ENCODE results near the gene FNDC3A. TPM values are rescaled to one million over a fixed set of nuclear protein-coding genes. Genes with fewer than 3 reads are reported as not detected.

The FNDC3A gene
- total RNA-seq, 1 experiment from 2014 or later = 61.4 TPM

GRCh38 chr13:49164712-49165111, 189.0 kb downstream of the FNDC3A start:
- DNase-seq (ENCODE audit: unreplicated experiment) = no peak
- peaks cover 61% of the 10 kb centered on the region for H3K36me3 Mint-ChIP-seq (ENCODE audit: insufficient read depth, unreplicated experiment)
- no TSS peak for BruUV-seq (replicated peaks)
- ChIA-PET POLR2A (interaction anchor here (0.7 to 1.5 kb wide), 3 partner anchors 20 to 41 kb away, joined by 3 to 6 read pairs (median 4); no protein-coding TSS in a partner anchor), CTCF (no interaction called here)
- no peak overlapping the region for H3K27ac Mint-ChIP-seq (ENCODE audit: low read depth, unreplicated experiment)
- intact Hi-C loops (cut with micrococcal nuclease) = no loop called here
- no peak overlapping the region for H3K4me3 Mint-ChIP-seq (ENCODE audit: unreplicated experiment)
- H3K9me3 Mint-ChIP-seq (ENCODE audit: unreplicated experiment) = no peaks in the 10 kb centered on the region
- no peak for TF ChIP-seq CTCF (IDR thresholded peaks at IDR 0.05; ENCODE audit: unreplicated experiment)
- no peaks in the 10 kb centered on the region for H3K27me3 Mint-ChIP-seq (ENCODE audit: insufficient read depth, unreplicated experiment)
- H3K4me1 Mint-ChIP-seq (ENCODE audit: insufficient read depth, unreplicated experiment) = no peaks in the 10 kb centered on the region

GRCh38 chr13:49165798-49166752, 190.4 kb downstream of the FNDC3A start:
- Mint-ChIP-seq H3K27ac (ENCODE audit: low read depth, unreplicated experiment) (no peak overlapping the region), H3K9me3 (ENCODE audit: unreplicated experiment) (no peaks in the 10 kb centered on the region), H3K4me1 (ENCODE audit: insufficient read depth, unreplicated experiment) (no peaks in the 10 kb centered on the region), H3K4me3 (ENCODE audit: unreplicated experiment) (no peak overlapping the region), H3K27me3 (ENCODE audit: insufficient read depth, unreplicated experiment) (no peaks in the 10 kb centered on the region), H3K36me3 (ENCODE audit: insufficient read depth, unreplicated experiment) (peaks cover 55% of the 10 kb centered on the region)
- no peak for TF ChIP-seq CTCF (IDR thresholded peaks at IDR 0.05; ENCODE audit: unreplicated experiment)
- no TSS peak for BruUV-seq (replicated peaks)
- DNase-seq (ENCODE audit: unreplicated experiment) = peak; percentile 2
- POLR2A ChIA-PET = no interaction called here
- intact Hi-C loops (cut with micrococcal nuclease) = no loop called here
- CTCF ChIA-PET = interaction anchor here (0.6 to 0.7 kb wide), 3 partner anchors 112 to 254 kb away, joined by 3 read pairs; no protein-coding TSS in a partner anchor

GRCh38 chr13:49171359-49171758, 195.6 kb downstream of the FNDC3A start:
- intact Hi-C loops (cut with micrococcal nuclease) = no loop called here
- POLR2A ChIA-PET = interaction anchor here (0.6 kb wide), 1 partner anchor 446 kb away, joined by 4 read pairs; no protein-coding TSS in a partner anchor
- Mint-ChIP-seq H3K27me3 (ENCODE audit: insufficient read depth, unreplicated experiment) (no peaks in the 10 kb centered on the region), H3K27ac (ENCODE audit: low read depth, unreplicated experiment) (no peak overlapping the region), H3K4me3 (ENCODE audit: unreplicated experiment) (no peak overlapping the region), H3K4me1 (ENCODE audit: insufficient read depth, unreplicated experiment) (no peaks in the 10 kb centered on the region), H3K36me3 (ENCODE audit: insufficient read depth, unreplicated experiment) (peaks cover 39% of the 10 kb centered on the region), H3K9me3 (ENCODE audit: unreplicated experiment) (no peaks in the 10 kb centered on the region)
- no peak for TF ChIP-seq CTCF (IDR thresholded peaks at IDR 0.05; ENCODE audit: unreplicated experiment)
- BruUV-seq (replicated peaks) = no TSS peak
- CTCF ChIA-PET = no interaction called here
- no peak for DNase-seq (ENCODE audit: unreplicated experiment)

- H3K4me1 Mint-ChIP-seq (ENCODE audit: insufficient read depth, unreplicated experiment) = no peaks in the 10 kb centered on the region
- no TSS peak for BruUV-seq (replicated peaks)
- POLR2A ChIA-PET = interaction anchor here (1.9 kb wide), 1 partner anchor 64 kb away, joined by 5 read pairs; the partner anchor contains the start of gene CDADC1
- CTCF ChIA-PET = interaction anchor here (0.6 to 0.7 kb wide), 2 partner anchors 11 to 97 kb away, joined by 3 to 4 read pairs; no protein-coding TSS in a partner anchor
- intact Hi-C loops (cut with micrococcal nuclease) = no loop called here
- H3K27ac Mint-ChIP-seq (ENCODE audit: low read depth, unreplicated experiment) = no peak overlapping the region
- no peaks in the 10 kb centered on the region for H3K27me3 Mint-ChIP-seq (ENCODE audit: insufficient read depth, unreplicated experiment)
- TF ChIP-seq CTCF (IDR thresholded peaks at IDR 0.05; ENCODE audit: unreplicated experiment) = no peak
- H3K36me3 Mint-ChIP-seq (ENCODE audit: insufficient read depth, unreplicated experiment) = peaks cover 43% of the 10 kb centered on the region
- no peaks in the 10 kb centered on the region for H3K9me3 Mint-ChIP-seq (ENCODE audit: unreplicated experiment)
- DNase-seq (ENCODE audit: unreplicated experiment) = no peak
- no peak overlapping the region for H3K4me3 Mint-ChIP-seq (ENCODE audit: unreplicated experiment)
Measured at GRCh38 chr13:49183672-49184325, 208.1 kb downstream of the FNDC3A start.
